GM18519 (cell line): ENCODE results near the gene COL6A2.
"Not testable (repeated sequence)": the region's sequence is repeated elsewhere in the genome, so short reads cannot be mapped to it uniquely, and the experiment has no call there.

Experiments used
- ATAC-seq: cut with Tn5 transposase; IDR thresholded peaks from one replicate; pipeline ENCODE4 v1.9.1; 2021; ENCODE audit warnings: mild to moderate bottlenecking, moderate library complexity; ENCODE audit not compliant: unreplicated experiment, low FRiP score

The COL6A2 gene

GRCh38 chr21:46092811-46093667, 4.9 kb upstream of the COL6A2 start:
- no peak for ATAC-seq

DNA sequence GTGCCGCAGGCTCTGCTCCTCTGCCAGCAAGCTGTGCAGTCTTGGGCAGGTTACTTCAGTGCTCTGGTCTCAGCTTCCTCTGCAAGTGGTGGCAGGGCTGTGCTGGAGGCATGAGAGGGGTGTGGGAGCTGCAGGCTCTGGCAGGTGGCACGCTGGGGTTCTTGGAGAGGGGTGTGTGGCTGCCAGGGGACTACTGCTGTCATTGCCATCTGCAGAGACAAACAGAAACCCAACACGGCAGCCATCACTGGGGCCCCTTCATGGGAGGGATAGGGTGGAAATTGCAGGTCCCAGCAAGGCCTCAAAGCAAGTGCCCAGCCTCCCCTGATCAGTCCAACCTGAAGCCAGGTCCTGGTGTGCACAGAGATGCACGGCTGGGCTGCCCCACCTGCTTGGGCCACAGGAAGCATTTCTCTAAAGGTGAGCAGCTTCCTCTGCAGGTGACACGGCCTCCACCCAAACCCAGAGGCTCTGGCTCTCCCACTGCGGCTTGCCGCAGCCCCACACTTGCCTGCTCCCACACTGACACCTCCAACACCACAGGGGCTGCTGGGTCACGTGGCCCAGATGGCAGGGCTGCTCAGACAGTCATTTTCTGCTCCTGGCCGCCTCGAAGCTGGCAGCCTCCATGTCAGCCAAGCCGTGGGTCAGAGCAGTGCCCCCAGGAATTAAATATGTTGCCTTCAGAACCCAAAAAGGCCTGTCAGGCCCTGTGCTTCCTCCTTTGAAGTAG, 4.1 kb upstream of the COL6A2 start:
- ATAC-seq, result no peak

- no peak for ATAC-seq
Observed at GRCh38 chr21:46094401-46095082, 3.4 kb upstream of the COL6A2 start.

DNA sequence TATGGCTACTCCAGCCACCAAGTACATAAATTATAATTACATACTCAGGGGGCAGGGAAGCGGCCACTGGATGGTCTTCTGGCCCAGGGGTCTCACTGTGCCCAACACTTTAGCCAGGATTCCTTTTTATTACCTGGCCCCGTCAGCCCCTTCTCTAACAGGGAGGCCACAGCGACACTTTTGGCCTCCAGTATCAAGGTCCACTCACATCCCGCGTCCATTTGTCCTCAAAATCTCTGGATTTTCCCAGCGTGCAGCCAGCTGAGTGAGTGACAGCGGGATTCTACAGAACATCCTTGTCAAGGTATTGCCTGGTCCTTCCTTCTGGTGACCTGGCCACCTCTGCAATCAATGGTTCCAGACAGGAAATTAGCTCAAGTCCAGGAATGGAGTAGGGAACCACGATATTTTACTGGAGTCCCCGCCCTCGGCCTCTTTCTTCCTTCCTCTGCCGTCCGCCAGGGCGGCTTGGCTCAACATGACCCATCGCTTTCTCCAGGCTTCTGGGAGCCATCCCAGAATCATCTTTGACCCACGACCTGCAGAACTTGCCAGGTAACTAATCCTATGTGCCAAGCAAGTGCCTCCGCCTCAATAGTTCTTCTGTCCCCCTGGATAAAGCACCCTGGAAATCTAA, 2.7 kb upstream of the COL6A2 start:
- ATAC-seq, result no peak

DNA sequence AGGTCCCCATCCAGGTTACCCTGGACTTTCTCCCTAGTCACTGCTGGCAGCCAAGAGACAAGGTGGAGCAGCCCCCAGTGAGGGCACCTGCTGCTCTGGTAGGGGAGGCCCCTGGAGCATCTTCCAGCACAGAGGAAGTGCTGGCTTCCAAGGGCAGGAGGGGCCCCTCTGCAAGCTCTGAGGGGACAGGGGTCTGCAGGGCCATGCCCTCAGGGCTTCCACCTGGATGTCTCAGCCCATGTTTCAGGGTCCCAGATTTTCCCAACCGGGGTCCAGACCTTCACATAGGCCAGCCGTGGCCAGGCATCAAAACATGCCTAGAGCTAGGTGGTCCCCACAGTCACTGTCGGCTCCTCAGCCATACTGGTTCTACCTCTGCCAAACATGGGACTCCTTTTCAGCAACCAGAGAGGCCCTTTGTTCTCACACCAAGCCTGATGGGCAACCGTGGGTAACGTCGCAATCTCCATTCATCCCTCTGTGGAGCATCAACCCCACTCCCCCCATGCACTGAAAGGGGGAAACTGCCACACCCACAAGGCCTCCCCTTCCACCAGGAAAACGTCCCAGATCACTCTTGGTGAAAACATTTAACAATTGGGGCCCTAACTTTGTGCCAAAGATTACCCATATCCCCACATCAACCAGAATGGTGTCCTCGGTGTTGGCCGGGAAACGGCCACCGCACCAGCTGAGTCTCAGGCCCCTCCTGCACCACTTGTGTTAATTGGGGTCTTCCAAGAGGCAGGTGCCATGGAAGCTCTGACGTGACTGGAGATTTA, 1.9 kb upstream of the COL6A2 start:
- ATAC-seq, result no peak

GRCh38 chr21:46096596-46097335, 1.1 kb upstream of the COL6A2 start:
- no peak for ATAC-seq

DNA sequence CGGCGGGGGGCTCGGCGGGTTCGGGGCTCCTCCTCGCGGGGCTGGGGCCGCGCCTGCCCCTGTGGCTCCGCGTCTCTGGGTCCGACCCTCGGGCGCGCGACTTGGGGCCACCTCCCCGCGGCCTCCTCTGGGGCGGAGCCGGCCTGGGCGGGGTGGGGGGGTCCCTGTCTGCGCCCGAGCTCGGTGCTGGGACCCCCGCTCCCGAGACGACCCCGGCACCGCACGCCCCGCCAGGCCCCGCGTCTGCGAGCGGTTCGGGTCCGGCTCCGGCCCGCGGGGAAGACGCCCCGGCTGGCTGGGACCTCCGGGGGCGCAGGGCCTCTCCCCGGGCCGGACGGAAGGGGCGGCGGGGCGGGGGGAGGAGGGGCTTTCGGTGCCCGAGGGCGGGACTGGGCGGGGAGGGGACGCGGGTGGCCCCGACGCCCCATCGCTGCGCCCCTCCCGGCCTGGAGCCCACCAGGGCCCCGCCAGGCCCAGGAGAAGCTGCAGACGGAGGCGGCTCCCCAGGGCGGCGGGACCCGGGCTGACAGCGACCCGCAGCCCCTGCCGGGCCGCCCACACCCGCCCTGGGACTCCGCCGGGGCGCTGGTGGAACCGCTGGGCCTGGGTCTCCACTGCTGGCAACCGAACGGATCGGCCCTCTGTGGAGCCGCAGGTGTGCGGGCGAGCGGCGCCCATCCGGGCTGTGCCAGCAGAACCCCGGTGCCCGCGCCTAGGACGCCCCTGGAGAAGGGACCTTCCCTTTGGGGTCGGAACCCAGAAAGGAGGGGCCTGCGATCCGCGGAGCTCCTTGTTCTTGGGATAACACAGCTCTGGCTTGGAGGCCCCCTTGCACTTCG, 610 bp downstream of the COL6A2 start:
- no peak for ATAC-seq

DNA sequence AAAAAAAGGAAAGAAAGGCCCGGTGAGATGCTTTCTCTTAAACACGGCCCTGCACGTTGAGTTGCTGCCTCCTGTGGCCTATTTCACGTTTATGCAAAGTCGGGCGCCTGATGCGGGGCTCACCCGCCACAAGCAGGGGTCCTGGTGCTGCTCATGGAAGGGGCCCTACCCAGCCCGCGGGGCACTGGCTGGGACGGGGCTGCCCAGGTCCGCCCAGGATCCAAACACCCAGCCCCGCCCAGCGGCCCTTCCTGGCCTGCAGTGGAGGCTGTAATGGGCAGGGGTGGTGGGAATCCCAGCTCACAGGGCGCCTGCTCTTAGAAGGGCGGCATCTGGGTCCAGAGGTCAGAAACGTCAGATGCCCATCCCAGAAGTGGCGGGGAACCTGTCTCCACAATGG, 1.6 kb downstream of the COL6A2 start:
- no peak for ATAC-seq

DNA sequence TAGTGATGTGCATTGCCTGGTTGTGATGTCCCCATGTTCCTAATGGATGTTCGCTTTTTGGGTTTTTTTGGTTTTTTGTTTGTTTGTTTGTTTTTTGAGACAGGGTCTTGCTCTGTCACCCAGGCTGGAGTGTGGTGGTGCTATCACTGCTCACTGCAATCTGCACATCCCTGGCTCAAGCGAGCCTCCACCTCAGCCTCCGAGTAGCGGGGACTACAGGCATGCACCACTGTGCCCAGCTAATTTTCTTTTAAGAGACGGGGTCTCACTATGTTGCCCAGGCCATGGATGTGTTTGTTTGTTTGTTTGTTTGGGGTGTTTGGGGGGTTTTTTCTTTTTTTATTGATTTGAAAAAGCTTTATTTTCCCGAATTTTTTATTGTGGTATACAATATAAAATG, 2.1 kb downstream of the COL6A2 start:
- no peak for ATAC-seq

GRCh38 chr21:46100426-46100825, 2.5 kb downstream of the COL6A2 start:
- no peak for ATAC-seq

- no peak for ATAC-seq
Observed at GRCh38 chr21:46100906-46101305, 3.0 kb downstream of the COL6A2 start.

GRCh38 chr21:46104104-46104503, 6.2 kb downstream of the COL6A2 start:
- no peak for ATAC-seq

- ATAC-seq, result not testable (repeated sequence)
Observed at GRCh38 chr21:46107376-46107775, 9.5 kb downstream of the COL6A2 start.

DNA sequence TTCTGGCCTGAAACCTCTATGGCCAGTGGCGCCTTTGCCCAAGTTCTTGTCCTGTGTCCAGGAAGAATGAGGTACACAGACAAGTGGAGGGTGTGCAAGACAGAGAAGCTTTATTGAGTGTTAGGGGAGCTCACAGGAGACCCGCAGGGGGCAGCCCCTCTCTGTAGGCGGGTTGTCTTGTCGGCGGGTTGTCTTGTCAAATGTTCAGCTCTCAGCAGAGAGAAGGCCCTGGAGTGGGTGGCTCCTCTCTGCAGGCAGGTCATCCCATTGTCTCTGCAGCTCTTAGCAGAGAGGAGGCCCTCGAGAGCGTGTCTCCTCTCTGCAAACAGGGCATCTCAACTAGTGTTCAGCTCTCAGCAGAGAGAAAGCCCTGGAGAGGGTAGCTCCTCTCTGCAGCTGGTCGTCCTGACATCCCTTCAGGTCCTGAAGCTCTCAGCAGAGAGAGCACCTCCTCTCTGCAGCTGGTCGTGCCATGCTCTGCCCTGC, 11.0 kb downstream of the COL6A2 start:
- ATAC-seq, result no peak

DNA sequence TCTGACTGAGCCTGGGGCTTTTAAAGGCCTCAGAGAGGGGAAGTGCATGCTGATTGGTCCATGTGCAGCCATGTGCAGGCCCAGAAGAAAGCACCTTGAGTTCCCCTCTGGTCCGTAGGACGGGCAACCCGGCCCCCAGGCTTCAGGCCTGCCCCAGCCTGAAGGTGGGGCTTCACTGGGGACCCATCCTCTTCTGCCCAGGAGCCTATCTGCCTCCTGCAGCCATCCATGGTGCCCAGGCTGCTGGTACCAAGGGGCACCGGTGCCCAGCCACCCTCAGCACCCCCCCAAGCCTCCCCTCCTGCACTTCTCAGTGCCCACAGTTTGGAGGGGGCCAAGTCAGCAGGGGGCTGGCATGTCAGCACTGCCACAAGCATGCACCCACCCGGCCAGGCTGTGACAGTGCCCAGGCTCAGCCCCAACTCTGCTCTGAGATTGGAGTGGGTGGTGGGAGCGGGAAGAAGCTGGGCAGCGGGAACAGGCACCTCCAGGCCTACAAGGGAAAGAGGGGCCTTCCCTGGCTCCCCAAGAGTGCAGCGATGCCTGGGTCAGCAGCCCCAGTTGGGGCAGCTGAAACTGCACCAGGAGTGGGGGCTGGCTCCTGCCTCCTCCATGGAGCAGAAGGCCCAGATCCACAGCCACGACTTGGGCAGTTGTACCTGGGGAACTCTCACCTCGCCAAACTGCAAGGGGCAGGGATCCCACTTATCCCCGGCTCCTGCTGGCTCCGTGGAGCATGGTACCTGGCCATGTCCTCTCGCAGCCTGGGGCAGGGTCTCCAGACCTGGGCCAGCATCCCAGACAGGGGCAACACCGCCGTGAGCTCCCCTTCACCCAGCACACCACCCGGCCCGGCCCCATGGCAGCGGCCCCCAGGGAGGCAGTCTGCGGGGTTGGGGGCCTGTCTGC, 11.7 kb downstream of the COL6A2 start:
- no peak for ATAC-seq

GRCh38 chr21:46110499-46111192, 12.7 kb downstream of the COL6A2 start:
- ATAC-seq, result no peak

DNA sequence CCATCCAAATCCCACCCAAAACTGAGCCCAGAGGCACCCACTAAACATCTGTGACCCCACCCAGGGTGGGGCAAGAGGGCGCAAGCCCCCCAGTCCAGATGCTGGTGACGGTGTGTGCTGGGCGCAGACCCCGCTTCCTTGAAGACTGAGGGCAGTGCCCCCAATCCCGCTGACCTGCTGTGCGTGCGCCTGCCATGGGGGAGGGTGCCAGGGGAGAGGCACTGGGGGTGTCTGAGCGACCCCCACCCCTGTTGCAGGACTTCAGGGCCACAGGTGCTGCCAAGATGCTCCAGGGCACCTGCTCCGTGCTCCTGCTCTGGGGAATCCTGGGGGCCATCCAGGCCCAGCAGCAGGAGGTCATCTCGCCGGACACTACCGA, 13.3 kb downstream of the COL6A2 start:
- ATAC-seq, result no peak
